GM19452 (cell line): ENCODE data around the gene GP1BB.

Experiments
- ATAC-seq: cut with Tn5 transposase; IDR thresholded peaks from one replicate; pipeline ENCODE4 v1.9.1; 2021; ENCODE audit not compliant: unreplicated experiment

Gene GP1BB

DNA sequence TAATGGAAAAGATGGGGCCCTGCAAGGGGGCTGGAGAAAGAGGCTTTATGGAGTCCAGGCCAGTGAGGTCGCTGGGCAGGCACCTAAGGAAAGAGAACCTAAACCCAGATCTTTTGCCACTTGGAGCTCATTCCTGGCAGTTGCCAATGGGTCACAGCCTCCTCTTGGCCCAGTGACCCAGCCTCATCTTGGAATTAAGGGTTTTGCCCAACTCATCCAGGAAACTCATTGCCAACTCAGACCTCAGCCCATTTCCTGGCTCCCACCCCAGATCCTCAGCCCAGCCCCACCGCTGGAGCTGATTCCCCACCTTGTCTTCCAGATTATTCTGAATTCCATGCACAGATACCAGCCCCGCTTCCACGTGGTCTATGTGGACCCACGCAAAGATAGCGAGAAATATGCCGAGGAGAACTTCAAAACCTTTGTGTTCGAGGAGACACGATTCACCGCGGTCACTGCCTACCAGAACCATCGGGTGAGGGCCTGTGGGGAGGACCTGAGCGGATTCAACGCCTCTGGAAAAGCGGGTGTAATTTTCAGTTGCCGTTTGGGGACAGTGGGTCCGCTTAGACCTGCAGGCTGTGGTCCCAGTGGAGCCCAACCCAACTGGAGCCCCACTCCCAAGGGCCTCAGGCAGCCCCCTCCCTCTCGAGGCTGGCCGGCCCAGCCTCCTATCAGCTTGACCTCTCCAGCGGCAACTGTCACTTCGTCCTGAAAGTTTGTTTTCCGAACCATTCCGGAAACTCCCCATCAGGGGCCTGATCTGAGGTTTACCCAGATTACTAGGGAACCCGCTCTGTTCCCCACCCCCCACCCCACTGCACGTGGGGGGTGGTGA, 41.5 kb downstream of the GP1BB start:
- ATAC-seq = no peak

DNA sequence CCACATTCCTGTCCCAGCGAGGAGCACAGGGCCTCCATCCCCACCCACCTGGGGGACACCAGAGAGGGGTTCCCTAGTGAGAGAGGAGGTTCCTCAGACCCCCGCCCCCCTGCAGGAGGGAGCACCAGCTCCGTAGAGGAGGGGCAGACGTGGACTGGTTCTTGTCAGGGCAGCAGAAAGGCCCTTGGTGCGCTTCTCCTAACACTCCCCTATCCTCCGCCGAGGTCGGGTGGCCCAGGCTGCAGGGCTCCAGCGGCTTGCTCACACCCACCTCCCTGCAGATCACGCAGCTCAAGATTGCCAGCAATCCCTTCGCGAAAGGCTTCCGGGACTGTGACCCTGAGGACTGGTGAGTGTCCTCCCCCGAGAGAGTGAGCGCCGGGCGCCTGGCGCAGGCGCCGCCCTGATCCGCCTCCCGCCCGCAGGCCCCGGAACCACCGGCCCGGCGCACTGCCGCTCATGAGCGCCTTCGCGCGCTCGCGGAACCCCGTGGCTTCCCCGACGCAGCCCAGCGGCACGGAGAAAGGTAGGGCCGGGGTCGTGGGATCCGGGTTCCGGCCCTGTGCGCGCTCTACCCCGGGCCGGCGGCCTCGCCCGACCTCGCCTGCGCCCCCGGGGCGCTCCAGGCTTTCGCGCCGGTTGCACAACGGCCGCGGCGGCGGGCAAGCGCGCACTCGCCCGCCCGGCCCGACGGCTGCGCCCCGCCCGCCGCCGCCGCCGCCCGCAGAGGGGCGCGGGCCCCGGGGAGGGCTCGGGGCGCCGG, 42.3 kb downstream of the GP1BB start:
- ATAC-seq = no peak

- ATAC-seq = no peak
Observed at GRCh38 chr22:19766240-19766510, 42.8 kb downstream of the GP1BB start.

DNA sequence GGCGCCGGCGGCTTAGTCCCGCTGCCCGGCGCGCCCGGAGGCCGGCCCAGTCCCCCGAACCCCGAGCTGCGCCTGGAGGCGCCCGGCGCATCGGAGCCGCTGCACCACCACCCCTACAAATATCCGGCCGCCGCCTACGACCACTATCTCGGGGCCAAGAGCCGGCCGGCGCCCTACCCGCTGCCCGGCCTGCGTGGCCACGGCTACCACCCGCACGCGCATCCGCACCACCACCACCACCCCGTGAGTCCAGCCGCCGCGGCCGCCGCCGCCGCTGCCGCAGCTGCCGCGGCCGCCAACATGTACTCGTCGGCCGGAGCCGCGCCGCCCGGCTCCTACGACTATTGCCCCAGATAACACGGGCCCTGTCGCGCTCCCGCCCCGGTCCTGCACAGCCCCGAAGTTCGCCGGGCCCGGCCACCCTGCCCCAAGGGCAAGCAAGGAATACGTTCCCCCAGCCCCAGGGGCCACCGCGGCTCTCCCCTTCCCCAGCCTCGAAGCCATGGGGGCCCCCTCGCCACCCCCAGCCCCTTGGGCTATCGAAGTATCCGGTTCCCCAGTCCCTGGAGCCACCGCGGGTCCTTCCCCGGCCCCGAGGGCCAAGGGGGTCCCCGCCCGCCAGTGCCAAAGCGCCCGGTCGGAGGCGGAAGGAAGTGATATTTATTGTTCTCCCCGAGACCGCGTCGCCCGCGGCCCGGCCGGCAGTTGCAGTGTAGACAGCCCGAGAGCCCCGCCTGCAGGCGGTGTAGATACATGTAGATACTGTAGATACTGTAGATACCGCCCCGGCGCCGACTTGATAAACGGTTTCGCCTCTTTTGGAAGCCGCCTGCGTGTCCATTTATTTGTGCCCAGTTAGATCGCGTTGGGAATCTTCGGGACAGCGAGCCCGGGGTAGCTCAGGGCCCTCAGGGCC, 43.4 kb downstream of the GP1BB start:
- ATAC-seq = no peak

GRCh38 chr22:19767427-19768341, 44.3 kb downstream of the GP1BB start:
- no peak for ATAC-seq

DNA sequence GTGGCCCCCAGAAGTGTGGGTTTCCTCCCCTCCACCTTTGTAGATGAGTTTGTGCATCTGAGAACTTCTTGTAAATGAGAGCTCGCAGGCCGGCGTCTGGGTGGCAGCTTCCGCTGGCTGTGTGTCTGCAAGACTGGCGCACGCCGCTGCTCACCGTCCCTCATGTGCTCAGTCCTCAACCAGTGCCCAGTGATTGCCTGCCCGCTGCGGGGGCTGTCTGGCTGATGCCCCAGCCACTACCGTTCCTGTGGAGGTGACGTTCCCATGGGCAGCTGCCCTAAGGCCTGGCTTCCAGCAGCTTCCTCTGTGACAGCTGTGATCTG, 46.0 kb downstream of the GP1BB start:
- ATAC-seq = no peak

DNA sequence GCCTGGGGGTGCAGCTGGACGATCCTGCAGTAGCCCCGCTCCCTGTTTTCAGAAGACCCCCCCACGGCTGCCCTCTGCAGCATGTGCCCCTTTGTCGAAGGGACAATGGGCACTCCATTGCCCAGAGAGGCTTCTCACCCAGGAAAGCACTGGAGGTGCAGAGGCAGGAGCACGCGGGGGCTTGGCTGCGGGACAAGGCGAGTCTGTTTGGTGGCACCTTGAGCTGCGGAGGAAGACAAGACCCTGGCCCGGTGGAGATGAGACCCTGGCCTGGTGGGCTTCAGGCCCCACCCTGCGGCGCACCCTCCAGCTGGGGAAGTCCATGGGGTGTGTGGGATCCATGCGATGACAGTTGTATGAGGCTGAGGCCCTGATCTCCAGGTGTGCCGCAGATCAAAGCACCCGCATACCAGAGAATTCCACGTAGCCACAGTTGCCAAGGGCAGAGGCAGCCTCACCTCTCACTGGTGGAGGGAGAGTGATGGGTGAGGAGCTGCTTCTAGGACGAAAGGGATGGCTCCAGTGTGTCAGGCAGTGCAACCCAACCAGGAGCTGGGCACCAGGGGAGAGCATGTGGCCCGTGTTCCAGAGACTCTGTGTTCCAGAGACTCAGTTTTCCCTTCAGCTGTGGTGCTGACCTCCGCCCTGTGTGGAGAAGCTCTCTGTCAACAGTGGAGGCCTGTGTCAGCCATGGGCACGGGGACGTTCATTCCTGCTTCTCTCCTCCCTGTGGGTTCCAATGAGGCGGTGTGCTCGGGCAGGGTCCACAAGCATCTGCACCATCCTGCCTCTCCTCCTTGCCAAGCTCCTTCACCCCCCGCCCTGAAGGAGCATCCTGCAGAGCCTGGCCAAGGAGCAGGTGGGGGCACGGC, 47.2 kb downstream of the GP1BB start:
- no peak for ATAC-seq

DNA sequence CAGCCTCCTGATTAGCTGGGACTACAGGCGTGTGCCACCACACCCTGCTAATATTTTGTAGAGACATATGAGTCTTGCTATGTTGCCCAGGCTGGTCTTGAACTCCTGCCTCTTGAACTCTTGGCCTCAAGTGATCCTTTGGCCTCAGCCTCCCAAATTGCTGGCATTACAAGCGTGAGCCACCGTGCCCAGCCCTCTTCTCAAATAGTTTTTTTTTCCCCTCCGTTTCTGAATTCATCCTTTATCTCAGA, 49.0 kb downstream of the GP1BB start:
- no peak for ATAC-seq

DNA sequence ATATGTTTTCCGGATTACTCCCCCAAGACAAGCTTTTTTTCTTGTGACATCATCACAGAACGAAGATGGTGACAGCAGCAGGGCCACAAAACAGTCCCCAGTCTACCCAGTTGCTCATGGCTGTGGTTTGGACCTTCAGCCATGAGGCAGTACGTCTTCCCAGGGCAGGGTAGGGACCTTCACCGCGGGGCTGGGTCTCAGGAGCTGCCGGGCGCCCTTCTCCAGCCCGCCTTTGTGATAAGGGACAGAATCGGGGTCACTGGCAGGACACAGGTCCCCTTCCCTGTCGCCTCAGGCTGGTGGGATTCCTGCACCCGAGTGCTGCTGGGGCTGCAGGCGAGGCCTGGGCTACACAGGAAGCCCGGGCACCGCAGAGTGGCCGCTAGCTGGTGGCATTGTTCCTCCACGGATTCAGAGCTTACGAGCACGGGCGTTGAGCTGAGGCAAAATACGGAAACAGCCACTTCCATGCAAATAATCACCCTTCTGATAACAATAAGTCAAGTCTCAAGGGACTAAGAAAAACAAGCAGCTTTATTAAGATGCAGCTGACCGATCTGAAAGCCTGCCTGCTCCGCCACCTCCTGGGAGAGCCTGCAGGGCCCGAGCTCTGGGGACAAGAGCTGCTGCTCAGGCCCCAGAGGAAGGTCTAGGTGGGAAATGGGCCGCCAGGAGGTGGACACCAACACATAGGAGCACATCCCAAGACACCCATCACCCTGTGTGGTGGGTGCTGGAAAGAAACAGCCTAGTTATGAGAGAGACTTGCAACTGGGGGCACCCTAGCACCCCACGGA, 49.5 kb downstream of the GP1BB start:
- ATAC-seq = no peak

- no peak for ATAC-seq
Observed at GRCh38 chr22:19773470-19774040, 50.2 kb downstream of the GP1BB start.
